Sigmoid colon (tissue), 4 donors: Measurements from ENCODE around the gene LSM12.

Experiments used
- POLR2A ChIP-seq, 2 donors: fragments of 450-650 bp; IDR thresholded peaks; one replicate each; pipeline ENCODE4 v1.6.1; 2016; ENCODE audit warnings: antibody characterized with exemption in 2 of 2, mild to moderate bottlenecking in 2 of 2, moderate library complexity in 2 of 2
- POLR2AphosphoS5 ChIP-seq, 4 donors: sonication (generic); formaldehyde crosslinking; IDR thresholded peaks; one replicate each; pipeline ENCODE4 v1.6.1; 2017; ENCODE audit warnings: antibody characterized with exemption in 4 of 4

- no peak for TF ChIP-seq POLR2AphosphoS5 (IDR thresholded peaks at IDR 0.05)
- no peak for TF ChIP-seq POLR2A (IDR thresholded peaks at IDR 0.05)
Observed at GRCh38 chr17:44095388-44095646, 28.8 kb upstream of the LSM12 start.
